ENCODE measurements around the gene OR52H1. TPM values are rescaled to one million over a fixed set of nuclear protein-coding genes. Genes with fewer than 3 reads are reported as not detected.
A peak's percentile ranks its signal among the peaks of the same experiment; 100 is the strongest.

OR52H1 gene
- total and polyA plus RNA-seq, 10 of the 15 experiments (the other 5 are each of a cell fraction or from before 2014, with no cell fraction given): 0.06 to 0.40 (median 0.23) TPM; not detected in 4

DNA sequence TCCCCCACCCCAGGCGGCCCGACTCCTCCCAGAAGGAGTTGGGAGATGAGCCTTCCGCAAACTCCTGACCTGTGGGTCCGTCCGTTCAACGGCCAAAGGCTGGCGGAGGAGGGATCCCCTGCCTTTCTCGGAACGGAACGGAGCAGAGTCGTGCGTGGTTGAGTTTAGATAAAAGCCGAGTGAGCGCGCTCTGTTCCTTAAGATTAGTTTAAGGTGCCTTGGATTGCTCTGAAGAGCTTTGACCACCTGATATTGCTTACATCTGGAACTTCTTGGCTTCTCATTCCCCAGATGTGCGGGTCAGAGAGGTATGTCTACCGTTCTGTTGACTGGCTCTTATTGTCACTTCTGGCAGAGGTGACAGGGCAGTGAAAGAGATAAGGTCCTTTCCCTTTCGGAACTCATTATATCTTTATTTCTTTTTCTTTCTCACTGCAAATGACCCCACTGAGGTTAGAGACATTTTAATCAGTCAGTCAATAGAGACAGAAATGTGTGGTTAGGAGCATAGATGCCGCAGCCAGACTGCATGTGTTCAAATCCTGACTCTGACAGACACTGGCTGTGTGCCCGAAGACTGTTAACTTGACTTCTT is 48.4 kb upstream of the OR52H1 start, which contains the start of gene TRIM6:
TRIM6 (plus strand) TSS at position 31 of the 595 bp plus-strand sequence; CDS start at position 292, 261 bp downstream.
- Histone ChIP-seq H3K4me2 (ENCODE audit: control insufficient read depth, insufficient read depth) (peak within 1 kb of the TSS; percentile 61), H3K36me3 (ENCODE audit: control insufficient read depth in 2 of 2, insufficient read depth in 2 of 2, low read length in 1 of 2) (peaks cover 0 to 2% of the 10 kb centered on the region in 2 experiments; a peak in 1 of 4 replicates), H3K79me2 (ENCODE audit: control insufficient read depth, insufficient read depth, low read length) (no peaks in the 10 kb centered on the region), H3K27ac (ENCODE audit: control insufficient read depth, insufficient read depth) (peak within 1 kb of the TSS; percentile 37), H4K20me1 (ENCODE audit: control insufficient read depth, insufficient read depth) (no peaks in the 10 kb centered on the region), H3K4me1 (ENCODE audit: control insufficient read depth, insufficient read depth, low read length) (no peaks in the 10 kb centered on the region; the same call in 1 of the 2 replicates), H3K9ac (ENCODE audit: control insufficient read depth, insufficient read depth, low read length) (peak within 1 kb of the TSS; percentile 67), H3K9me3 (replicated peaks; ENCODE audit: control insufficient read depth, insufficient read depth, low read length) (no peaks in the 10 kb centered on the region), H2AFZ (ENCODE audit: control insufficient read depth, low read depth, low read length) (peak within 1 kb of the TSS; percentile 77), H3K27me3 (replicated peaks in 1 of 2; ENCODE audit: control insufficient read depth in 2 of 2, insufficient read depth in 2 of 2, low read length in 1 of 2) (no peaks in the 10 kb centered on the region), H3K4me3 (peak within 1 kb of the TSS; percentile 69)
- DNase-seq (ENCODE audit: low read depth, low spot score) (no peak), FAIRE-seq (peak; percentile 23), ATAC-seq (peak; percentile 42; the same call in 2 of the 3 replicates)
- RAD21 ChIA-PET (ENCODE audit: unreplicated experiment): interaction anchor here (0.6 kb wide), 1 partner anchor 26 kb away, joined by 3 read pairs; no protein-coding TSS in a partner anchor
- SMC1A ChIA-PET (ENCODE audit: uncharacterized antibody, unreplicated experiment): interaction anchor here (0.8 to 1.5 kb wide), 4 partner anchors 18 to 213 kb away, joined by 3 to 4 read pairs (median 4); no protein-coding TSS in a partner anchor
- TF ChIP-seq RUNX3 (IDR thresholded peaks at IDR 0.05; ENCODE audit: low read length) (0 out of 2 replicates have a peak, but pooled peaks have one; percentile 11), MEF2A (IDR thresholded peaks at IDR 0.05; ENCODE audit: insufficient read depth, low read depth, low read length) (no peak), EED (IDR thresholded peaks at IDR 0.05; ENCODE audit: low read depth) (peak; percentile 42; the same call in 1 of the 2 replicates)
- BruUV-seq (replicated peaks): no TSS peak
- WGBS (ENCODE audit: insufficient coverage, insufficient replicate concordance, low lambda C conversion rate, missing lambda C conversion rate): 15% methylated on average over 20 of the region's 20 CpGs
- in situ Hi-C loops (cut with MboI): no loop called here
- CTCF ChIA-PET: interaction anchor here (0.6 to 1.6 kb wide), 4 partner anchors 9 to 392 kb away, joined by 3 to 5 read pairs (median 4); partner anchors contain the start of gene TRIM5
- intact Hi-C loops (cut with micrococcal nuclease; ENCODE audit: unreplicated experiment): no loop called here
- POLR2A ChIA-PET: interaction anchor here (0.7 kb wide), 1 partner anchor 88 kb away, joined by 4 read pairs; the partner anchor contains the start of gene TRIM5

DNA sequence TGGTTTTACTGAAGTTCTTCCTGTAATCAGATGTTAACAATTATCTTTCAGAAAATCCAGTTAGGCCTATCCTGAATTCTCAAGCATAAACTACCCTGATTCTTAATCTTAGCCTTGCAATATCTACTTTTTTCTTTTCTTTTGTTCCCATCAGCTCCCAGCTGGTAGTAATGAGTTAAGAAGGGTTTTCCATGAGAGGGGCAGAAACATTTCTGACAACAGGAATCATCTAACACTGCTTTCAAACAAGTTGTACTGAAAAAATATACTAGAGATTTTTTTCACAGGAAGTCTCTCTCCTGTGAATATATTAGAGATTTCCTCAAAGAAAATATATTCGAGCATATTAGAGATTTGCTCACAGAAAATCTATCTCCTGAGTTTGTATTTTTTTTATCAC is 44.8 kb upstream of the OR52H1 start:
- Histone ChIP-seq H3K79me2 (ENCODE audit: control insufficient read depth, insufficient read depth, low read length) (no peaks in the 10 kb centered on the region), H3K4me2 (ENCODE audit: control insufficient read depth, insufficient read depth) (no peak overlapping the region), H4K20me1 (ENCODE audit: control insufficient read depth, insufficient read depth) (no peaks in the 10 kb centered on the region), H3K9ac (ENCODE audit: control insufficient read depth, insufficient read depth, low read length) (no peak overlapping the region), H3K27me3 (replicated peaks in 1 of 2; ENCODE audit: control insufficient read depth in 2 of 2, insufficient read depth in 2 of 2, low read length in 1 of 2) (no peaks in the 10 kb centered on the region), H3K36me3 (ENCODE audit: control insufficient read depth in 2 of 2, insufficient read depth in 2 of 2, low read length in 1 of 2) (no peaks in the 10 kb centered on the region; a peak in 1 of 4 replicates), H3K4me1 (ENCODE audit: control insufficient read depth, insufficient read depth, low read length) (no peaks in the 10 kb centered on the region; the same call in 1 of the 2 replicates), H2AFZ (ENCODE audit: control insufficient read depth, low read depth, low read length) (no peak overlapping the region), H3K4me3 (no peak overlapping the region), H3K27ac (ENCODE audit: control insufficient read depth, insufficient read depth) (no peak overlapping the region), H3K9me3 (replicated peaks; ENCODE audit: control insufficient read depth, insufficient read depth, low read length) (no peaks in the 10 kb centered on the region)
- ATAC-seq: no peak
- ChIA-PET POLR2A (no interaction called here), RAD21 (ENCODE audit: unreplicated experiment) (interaction anchor here (1.0 kb wide), 1 partner anchor 92 kb away, joined by 3 read pairs; the partner anchor contains the start of gene TRIM5), CTCF (no interaction called here), SMC1A (ENCODE audit: uncharacterized antibody, unreplicated experiment) (interaction anchor here (0.5 to 1.1 kb wide), 2 partner anchors 11 to 264 kb away, joined by 3 to 4 read pairs; no protein-coding TSS in a partner anchor)
- no TSS peak for BruUV-seq (replicated peaks)
- in situ Hi-C loops (cut with MboI) (no loop called here), intact Hi-C loops (cut with micrococcal nuclease; ENCODE audit: unreplicated experiment) (no loop called here)
- no peak for FAIRE-seq
- WGBS (ENCODE audit: insufficient coverage, insufficient replicate concordance, low lambda C conversion rate, missing lambda C conversion rate): 44% methylated on average over 1 of the region's 1 CpG
- TF ChIP-seq ETV6 (conservative IDR thresholded peaks at IDR 0.05 in 1 of 2, IDR thresholded peaks at IDR 0.05 in 1 of 2; ENCODE audit: borderline replicate concordance in 1 of 2, low read depth in 1 of 2): no peak
- no peak for TF ChIP-seq PAX8 (IDR thresholded peaks at IDR 0.05)
- TF ChIP-seq KDM1A (IDR thresholded peaks at IDR 0.05; ENCODE audit: borderline replicate concordance): no peak
- TF ChIP-seq, protein P1, sequence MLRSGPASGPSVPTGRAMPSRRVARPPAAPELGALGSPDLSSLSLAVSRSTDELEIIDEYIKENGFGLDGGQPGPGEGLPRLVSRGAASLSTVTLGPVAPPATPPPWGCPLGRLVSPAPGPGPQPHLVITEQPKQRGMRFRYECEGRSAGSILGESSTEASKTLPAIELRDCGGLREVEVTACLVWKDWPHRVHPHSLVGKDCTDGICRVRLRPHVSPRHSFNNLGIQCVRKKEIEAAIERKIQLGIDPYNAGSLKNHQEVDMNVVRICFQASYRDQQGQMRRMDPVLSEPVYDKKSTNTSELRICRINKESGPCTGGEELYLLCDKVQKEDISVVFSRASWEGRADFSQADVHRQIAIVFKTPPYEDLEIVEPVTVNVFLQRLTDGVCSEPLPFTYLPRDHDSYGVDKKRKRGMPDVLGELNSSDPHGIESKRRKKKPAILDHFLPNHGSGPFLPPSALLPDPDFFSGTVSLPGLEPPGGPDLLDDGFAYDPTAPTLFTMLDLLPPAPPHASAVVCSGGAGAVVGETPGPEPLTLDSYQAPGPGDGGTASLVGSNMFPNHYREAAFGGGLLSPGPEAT (IDR thresholded peaks at IDR 0.05; ENCODE audit: low read depth): no peak
- TF ChIP-seq, protein P2, sequence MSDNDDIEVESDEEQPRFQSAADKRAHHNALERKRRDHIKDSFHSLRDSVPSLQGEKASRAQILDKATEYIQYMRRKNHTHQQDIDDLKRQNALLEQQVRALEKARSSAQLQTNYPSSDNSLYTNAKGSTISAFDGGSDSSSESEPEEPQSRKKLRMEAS (IDR thresholded peaks at IDR 0.05; ENCODE audit: low read depth, low read length): no peak
- no peak for TF ChIP-seq IKZF2 (IDR thresholded peaks at IDR 0.05)
- no peak for TF ChIP-seq BACH1 (IDR thresholded peaks at IDR 0.05; ENCODE audit: borderline replicate concordance)
- no peak for TF ChIP-seq ZNF207 (IDR thresholded peaks at IDR 0.05; ENCODE audit: borderline replicate concordance)
- no peak for TF ChIP-seq FOXK2 (IDR thresholded peaks at IDR 0.05)
- DNase-seq (ENCODE audit: low read depth, low spot score): no peak
